ENCODE data around the gene CD27.

DNA sequence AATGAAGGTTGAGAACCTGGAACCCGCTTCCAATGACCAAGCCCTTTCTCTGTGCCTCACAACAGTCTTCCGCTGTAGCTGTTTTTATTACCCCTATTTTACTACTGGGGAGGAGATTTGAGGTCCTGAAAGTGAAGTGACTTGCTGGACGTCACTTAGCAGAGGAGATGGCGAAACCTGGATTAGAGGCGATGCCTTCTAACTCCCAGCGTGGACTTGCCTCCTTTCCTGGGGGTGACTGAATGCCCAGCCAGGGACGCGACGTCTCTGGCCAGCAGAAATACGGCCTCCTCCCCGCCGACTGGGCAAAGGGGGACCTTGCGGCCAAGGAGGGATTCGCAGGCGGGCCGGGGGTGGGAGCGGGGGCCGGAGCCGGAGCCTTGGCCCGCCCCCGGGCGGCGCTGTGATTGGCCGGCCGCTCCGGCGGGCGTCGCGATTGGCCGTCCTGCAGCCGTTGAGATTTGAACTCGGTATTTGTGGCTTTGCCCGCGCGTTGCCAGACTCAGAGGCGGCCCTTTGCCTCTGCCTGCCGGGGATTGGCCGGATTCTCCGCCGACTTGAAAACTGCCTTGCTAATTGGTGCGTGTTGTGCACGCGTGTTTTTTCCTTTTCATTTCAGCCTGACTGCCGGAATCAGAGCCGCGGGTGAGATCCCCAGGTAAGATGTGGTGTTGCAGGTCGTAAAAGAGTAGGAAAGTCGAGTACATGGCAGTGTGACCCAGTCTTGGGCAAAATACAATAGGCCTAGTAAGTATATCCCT is 48.9 kb downstream of the CD27 start, which contains the start of gene NCAPD2:
- TF ChIP-seq KDM1A (CRISPR knock-in tag; IDR thresholded peaks at IDR 0.05), result no peak
- no peak for TF ChIP-seq ETV6 (CRISPR knock-in tag; conservative IDR thresholded peaks at IDR 0.05)
- TF ChIP-seq ZNF558 (CRISPR knock-in tag; IDR thresholded peaks at IDR 0.05; ENCODE audit: borderline replicate concordance), result peak; percentile 44; the same call in 1 of the 2 replicates
- TF ChIP-seq, protein P1, sequence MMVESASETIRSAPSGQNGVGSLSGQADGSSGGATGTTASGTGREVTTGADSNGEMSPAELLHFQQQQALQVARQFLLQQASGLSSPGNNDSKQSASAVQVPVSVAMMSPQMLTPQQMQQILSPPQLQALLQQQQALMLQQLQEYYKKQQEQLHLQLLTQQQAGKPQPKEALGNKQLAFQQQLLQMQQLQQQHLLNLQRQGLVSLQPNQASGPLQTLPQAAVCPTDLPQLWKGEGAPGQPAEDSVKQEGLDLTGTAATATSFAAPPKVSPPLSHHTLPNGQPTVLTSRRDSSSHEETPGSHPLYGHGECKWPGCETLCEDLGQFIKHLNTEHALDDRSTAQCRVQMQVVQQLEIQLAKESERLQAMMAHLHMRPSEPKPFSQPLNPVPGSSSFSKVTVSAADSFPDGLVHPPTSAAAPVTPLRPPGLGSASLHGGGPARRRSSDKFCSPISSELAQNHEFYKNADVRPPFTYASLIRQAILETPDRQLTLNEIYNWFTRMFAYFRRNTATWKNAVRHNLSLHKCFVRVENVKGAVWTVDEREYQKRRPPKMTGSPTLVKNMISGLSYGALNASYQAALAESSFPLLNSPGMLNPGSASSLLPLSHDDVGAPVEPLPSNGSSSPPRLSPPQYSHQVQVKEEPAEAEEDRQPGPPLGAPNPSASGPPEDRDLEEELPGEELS (CRISPR knock-in tag; IDR thresholded peaks at IDR 0.05), result no peak
- TF ChIP-seq BHLHE40 (IDR thresholded peaks at IDR 0.05; ENCODE audit: low read length), result no peak
- TF ChIP-seq ATRX (CRISPR knock-in tag; IDR thresholded peaks at IDR 0.05; ENCODE audit: borderline replicate concordance), result no peak
- TF ChIP-seq, protein P2, sequence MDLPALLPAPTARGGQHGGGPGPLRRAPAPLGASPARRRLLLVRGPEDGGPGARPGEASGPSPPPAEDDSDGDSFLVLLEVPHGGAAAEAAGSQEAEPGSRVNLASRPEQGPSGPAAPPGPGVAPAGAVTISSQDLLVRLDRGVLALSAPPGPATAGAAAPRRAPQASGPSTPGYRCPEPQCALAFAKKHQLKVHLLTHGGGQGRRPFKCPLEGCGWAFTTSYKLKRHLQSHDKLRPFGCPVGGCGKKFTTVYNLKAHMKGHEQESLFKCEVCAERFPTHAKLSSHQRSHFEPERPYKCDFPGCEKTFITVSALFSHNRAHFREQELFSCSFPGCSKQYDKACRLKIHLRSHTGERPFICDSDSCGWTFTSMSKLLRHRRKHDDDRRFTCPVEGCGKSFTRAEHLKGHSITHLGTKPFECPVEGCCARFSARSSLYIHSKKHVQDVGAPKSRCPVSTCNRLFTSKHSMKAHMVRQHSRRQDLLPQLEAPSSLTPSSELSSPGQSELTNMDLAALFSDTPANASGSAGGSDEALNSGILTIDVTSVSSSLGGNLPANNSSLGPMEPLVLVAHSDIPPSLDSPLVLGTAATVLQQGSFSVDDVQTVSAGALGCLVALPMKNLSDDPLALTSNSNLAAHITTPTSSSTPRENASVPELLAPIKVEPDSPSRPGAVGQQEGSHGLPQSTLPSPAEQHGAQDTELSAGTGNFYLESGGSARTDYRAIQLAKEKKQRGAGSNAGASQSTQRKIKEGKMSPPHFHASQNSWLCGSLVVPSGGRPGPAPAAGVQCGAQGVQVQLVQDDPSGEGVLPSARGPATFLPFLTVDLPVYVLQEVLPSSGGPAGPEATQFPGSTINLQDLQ (CRISPR knock-in tag; IDR thresholded peaks at IDR 0.05), result 0 out of 2 replicates have a peak, but pooled peaks have one; percentile 69
- no peak for TF ChIP-seq SRSF9 (IDR thresholded peaks at IDR 0.05; ENCODE audit: borderline replicate concordance, insufficient read depth, low read depth, low read length, poor library complexity, severe bottlenecking)
